HG03469 (cell line): ENCODE data around the gene ASAP2.

Source experiments
- ATAC-seq: cut with Tn5 transposase; IDR thresholded peaks from one replicate; pipeline ENCODE4 v1.9.1; 2021; ENCODE audit warnings: mild to moderate bottlenecking, moderate library complexity, moderate number of reproducible peaks; ENCODE audit not compliant: unreplicated experiment

ASAP2 gene

DNA sequence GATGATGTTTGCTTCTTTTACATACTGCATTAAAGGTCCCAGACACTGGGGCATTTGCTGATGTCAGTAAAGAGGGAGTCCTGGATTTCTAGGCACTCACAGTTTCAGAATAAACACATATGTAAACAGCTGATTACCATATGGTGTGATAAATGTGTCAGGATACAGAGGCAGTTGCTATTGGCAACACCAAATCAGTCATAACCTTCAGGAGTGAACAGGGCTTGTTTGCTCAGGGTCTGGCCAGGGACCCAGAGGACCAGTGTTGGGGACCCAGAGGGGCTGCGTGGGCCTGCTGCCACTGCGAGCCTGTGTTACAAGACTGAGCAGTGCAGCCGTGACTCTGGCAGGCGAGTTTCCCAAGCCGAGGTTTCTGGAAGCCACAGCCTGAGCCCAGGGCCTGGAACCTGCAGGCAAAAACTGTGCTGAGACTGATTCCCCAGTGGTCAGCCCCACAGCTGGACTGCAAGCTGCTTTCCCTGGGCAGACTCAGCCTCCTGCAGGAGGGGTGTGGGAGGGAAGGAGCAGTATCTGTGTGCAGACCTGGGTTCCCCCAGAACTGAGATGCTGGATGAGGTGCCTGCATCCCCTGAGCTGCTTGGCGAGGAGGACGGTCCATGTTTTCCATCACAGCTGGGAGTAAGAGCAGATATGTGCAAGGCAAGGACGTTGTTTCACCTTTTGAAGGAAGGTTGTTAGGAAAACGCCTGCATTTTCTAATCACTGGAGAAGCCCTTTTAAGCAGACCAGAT, 23.6 kb downstream of the ASAP2 start:
- ATAC-seq = no peak

GRCh38 chr2:9230881-9231280, 24.3 kb downstream of the ASAP2 start:
- ATAC-seq = no peak

DNA sequence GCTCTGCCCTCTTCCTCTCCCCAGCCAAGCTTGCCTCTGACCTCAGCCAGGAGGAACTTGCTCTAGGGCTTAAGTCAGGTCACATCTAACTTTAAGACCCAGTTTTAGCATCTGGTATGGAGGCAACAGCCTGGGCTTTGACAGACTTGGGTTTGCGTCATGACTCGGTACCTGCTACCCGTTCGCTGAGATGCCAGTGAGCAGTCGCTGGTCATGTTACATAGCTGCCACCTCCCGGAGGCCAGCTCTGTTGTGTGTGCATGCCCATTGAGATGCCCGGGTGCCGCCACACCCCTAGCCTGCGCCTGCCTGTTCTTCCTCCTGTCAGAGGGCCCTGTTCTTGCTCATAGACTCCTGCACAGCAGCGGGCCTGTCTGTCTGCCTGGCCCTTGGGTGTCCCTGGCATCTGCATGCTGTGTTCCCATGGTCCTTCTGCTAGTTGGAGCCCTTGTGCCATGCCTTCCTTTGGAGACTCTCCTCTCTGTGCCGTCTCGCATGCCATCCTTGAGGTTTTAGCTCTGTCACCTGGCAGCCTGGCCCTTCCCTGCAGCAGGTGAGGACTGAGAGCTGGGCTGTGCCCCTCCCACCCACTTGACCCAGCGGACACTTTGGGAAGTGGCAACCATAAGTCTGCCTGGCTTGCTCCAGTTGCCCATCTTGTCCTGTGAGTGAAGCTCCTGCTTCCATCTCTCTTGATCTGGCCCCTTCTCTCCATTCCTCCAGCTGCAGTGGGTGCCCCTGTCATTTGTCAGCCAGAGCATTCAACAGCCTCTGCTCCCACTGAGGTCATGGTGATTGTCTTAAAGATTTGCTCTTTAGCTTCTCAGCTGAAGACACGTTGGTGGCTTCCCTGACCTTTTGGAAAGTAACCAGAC, 24.9 kb downstream of the ASAP2 start:
- ATAC-seq = no peak

DNA sequence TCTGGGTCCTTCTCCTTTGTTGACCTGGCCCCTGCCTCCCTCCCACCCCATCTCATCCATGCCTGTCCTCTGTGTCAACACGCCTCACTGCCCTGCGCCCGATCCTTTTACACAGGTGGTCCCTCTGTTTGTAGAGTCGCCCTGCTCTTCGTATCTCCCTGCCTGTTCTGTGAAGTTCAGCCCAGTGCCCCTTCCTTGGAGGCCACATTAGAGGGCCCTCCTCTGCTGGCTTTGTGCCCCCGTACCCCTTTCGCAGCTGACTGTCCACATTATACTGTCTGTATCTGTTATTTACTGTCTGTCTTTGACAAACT, 25.5 kb downstream of the ASAP2 start:
- ATAC-seq = no peak

DNA sequence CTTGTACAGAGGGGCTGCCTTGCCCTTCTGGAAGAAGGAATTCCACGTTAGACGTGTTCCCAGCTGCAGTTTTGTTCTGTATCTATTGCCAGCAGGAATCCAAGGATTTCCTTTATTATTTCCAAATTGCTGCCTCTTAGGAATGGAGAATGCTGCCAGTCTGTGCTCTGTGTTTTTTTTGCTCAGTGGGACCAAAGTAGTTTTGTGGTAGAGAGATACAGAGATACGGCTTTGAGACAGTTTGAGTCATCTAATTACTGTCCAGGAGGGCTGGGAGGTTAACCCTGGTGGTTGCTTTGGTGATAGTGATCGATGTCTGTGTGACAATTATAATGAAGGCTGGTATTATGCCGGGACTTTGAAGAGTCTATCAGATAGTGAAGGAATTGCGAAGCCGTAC, 26.3 kb downstream of the ASAP2 start:
- no peak for ATAC-seq

GRCh38 chr2:9234680-9235146, 28.1 kb downstream of the ASAP2 start:
- ATAC-seq = no peak

- no peak for ATAC-seq
Measured at GRCh38 chr2:9235147-9236044, 28.8 kb downstream of the ASAP2 start.

DNA sequence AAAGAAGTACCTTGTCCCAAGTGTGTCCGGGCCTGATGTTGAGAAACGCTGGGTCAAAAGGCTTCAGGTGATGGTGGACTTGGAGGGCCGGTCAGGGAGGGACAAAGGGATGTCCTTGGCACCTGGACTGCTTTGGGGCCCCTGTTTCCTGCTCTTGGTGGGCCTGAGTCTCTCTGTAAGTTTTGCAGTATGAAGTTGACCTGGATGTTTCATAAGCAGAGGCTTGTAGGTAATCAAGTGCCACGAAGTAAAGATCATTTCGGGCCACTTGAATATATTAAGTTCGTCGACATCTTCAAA, 29.4 kb downstream of the ASAP2 start:
- ATAC-seq = no peak

GRCh38 chr2:9236867-9237266, 30.3 kb downstream of the ASAP2 start:
- ATAC-seq = no peak

DNA sequence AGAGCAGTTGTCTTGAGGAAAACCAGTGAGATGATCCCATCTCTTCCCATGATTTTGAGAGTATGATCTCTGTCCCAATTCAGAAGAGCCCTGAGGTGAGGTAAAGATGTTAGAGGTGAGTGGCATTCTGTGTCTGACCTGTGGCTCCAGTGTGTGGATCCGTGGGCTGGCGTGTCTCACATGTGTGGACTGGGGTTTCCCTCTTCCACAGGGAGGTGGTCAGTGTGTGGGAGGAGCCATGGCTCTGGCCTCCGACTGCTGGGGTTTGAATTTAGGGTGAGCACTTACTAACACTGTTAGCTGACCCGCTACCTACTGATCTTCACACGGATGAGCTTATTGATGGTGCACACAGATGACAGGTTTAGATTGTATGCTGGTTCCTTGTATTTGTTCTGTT, 31.2 kb downstream of the ASAP2 start:
- ATAC-seq = no peak

DNA sequence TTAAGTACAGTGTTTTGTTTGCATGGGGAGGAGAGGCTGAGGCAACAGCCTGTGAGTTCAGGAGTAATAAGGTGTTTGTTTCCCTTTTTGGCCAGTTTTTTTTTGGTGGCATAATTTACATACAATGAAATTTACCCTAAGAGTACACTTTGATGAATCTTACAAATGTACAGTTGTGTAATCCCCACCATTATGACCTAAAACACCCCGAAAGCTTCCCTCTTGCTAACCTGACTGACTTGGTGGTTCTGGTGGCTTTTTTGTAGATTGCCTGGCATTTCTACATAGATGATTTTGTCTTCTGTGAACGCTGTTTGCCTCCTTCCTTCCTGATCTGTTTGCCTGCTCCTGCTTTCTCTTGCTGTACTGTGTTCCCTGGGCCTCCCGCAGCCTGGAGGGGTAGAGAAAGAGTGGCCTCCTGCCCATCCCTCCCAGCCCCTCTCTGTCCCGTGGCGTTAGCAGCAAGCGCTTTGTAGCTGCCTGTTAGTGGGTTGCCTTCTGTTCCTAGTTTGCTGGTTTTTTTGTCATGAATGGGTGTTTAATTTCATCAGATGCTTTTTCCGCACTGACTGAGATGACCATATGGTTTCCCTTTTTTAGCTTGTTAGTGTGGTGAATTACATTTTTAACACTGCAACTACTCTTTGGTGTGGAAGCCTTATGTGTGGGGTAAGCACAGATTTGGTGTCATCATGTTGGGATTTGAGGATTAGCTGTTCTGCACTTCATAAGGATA, 32.1 kb downstream of the ASAP2 start:
- ATAC-seq = no peak

GRCh38 chr2:9239616-9240015, 33.0 kb downstream of the ASAP2 start:
- ATAC-seq = no peak

- no peak for ATAC-seq
Measured at GRCh38 chr2:9240745-9241144, 34.1 kb downstream of the ASAP2 start.

- no peak for ATAC-seq
Measured at GRCh38 chr2:9241233-9241632, 34.6 kb downstream of the ASAP2 start.

DNA sequence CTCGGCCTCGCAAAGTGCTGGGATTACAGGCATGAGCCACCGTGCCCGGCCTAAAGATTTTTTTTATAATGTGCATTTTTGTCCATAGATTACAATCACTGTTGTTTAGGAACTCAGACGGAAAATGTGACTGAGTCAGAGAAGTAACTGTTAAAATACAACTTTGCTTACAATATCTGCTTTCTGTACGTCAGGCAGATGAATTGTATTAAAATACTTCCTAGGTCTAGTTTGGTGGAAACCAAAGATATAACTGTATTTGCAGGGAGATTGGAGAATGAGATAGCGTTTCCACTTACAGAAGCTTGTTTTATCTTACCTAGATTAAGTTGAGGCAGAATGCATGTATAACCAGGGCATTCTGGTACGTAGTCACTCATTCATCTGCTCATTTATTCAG, 36.7 kb downstream of the ASAP2 start:
- ATAC-seq = no peak

DNA sequence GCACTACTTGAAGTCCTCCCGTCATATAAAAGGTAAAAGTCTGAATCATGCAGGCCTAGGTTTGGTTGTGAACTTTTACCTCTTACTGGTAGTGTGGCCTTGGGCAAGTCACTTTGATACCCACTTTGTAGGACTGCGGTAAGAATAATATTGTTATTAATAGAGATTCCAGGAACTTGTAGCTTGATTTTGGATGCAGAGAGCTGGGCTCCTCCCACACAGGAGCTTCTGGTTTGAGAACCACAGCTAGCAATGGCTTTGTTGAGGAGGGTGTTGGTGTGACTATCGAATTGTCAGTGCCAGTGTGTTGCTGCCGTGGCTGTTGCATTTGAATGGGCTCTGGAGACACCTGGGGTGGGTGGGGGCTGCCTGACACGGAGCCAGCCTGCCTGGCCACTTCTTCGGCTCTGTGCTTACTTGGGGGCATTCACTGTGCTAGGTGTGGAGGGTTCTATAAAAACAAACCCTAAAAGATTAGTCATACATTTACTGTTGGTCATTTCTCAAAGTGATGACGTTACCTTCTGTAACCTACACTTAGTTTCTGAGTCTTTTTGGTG, 38.5 kb downstream of the ASAP2 start:
- no peak for ATAC-seq

DNA sequence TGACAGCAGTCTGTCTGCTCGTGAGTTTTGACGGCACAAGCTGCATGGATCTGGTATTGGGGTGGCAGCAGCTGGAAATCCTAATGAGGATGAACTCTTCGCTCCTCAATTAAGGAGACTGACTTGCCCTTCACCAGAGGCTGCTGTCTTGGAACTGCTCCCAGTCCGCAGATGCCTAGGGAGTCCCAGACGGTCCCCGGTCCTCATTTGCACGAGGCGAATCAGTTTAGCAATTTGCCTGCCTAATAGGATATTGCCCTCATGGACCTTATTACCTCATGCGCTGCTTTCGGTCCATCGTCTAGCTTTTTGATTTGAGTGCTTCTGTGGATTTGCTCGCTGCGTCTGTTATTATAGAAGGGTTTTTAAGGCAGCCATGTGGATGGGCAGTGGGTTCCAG, 40.6 kb downstream of the ASAP2 start:
- no peak for ATAC-seq

- no peak for ATAC-seq
Measured at GRCh38 chr2:9247786-9248185, 41.2 kb downstream of the ASAP2 start.

GRCh38 chr2:9248363-9248762, 41.8 kb downstream of the ASAP2 start:
- no peak for ATAC-seq

DNA sequence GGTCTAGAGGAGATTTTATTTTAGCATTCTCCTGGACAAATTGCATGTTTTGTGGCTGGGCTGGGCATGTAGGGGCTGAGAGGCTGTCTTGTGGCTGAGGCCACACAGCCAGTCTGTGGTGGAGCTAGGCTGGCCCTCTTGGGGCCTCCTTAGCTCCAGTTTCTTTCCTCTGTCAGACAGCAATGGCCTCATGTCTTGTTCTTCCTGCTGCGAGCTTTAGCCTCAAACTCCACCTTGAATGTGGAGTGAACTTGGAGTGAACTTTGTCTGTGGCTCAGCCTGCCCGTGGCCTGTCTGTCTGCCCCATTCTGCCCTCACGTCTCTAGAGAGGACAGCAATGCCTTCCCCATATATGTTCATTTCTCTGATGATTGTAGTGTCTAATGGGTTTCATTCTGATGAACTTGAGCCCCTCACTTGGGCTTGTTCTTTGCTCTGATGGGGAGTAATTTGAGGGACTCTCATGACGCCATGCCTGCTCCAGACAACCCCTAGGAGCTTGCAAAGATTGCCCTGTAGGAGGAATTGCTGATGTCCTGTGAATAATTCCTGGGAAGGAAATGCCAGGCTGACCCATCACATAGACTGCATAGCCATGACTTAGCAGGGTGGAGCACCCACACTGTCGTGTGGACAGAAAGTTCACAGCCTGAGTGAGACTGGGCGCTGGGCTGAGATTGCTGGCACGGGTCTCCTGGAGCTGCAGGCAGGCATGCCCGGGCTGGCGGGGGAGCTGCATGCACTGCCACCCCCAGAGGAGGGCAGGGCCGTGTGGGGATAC, 42.6 kb downstream of the ASAP2 start:
- no peak for ATAC-seq
